ENCODE data around the gene PRXL2C. TPM values are rescaled to one million over a fixed set of nuclear protein-coding genes. Genes with fewer than 3 reads are reported as not detected.
A peak's percentile ranks its signal among the peaks of the same experiment; 100 is the strongest.

Gene PRXL2C
- total and polyA plus RNA-seq, 2 donors (not counting 1 experiment from before 2014, with no cell fraction given), result 10.9 to 16.1 TPM

DNA sequence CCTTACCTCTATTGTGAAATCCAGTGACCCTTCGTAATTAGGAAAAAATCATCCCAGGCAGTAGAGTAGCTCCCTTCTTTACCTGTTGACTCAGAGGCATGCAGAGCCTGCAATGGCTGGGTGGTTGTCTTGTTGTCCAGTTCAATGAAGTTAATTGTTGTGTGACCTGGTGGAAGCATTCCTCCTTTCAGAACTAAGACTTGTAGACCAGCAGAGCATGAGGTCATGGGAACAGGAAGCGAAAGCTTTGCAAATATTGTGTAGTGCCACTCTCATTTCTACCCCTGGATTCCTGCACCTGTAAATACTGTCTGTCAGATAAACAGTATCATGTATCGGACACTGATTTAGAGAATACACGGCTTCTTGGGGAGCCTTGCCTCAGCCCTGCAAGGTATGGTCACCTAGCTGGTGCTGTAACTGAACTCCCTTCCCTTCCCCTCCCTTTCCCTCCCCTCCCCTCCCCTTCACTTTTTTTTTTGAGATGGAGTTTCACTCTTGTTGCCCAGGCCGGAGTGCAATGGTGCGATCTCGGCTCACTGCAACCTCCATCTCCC is 5.7 kb upstream of the PRXL2C start:
- no peak overlapping the region for H3K9ac ChIP-seq (ENCODE audit: low read length)
- peaks cover 3 to 10% of the 10 kb centered on the region in 2 donors for H3K4me1 ChIP-seq (ENCODE audit: control insufficient read depth in 2 of 2, insufficient read depth in 2 of 2, low read length in 2 of 2)
- Mint-ChIP-seq H3K4me3 (no peak overlapping the region), H3K27ac (no peak overlapping the region), H3K4me1 (peaks cover 9% of the 10 kb centered on the region), H3K9me3 (ENCODE audit: insufficient read depth) (no peaks in the 10 kb centered on the region), H3K27me3 (peaks cover 7% of the 10 kb centered on the region)
- no peaks in the 10 kb centered on the region for H3K79me2 ChIP-seq (ENCODE audit: control insufficient read depth, insufficient read depth, low read length)
- no peak overlapping the region for H3K4me3 ChIP-seq (ENCODE audit: control extremely low read depth in 1 of 5, extremely low read depth in 1 of 5, insufficient read depth in 1 of 5, low read depth in 2 of 5, low read length in 4 of 5)
- intact Hi-C loops (cut with micrococcal nuclease), result no loop called here
- peak; percentile 21 for DNase-seq
- no peak overlapping the region for H3K4me2 ChIP-seq (replicated peaks; ENCODE audit: low read depth, low read length, poor library complexity, severe bottlenecking)
- ChIA-PET POLR2A (no interaction called here), CTCF (interaction anchor here (1.4 kb wide), 1 partner anchor 333 kb away, joined by 4 read pairs; no protein-coding TSS in a partner anchor)
- H3K27me3 ChIP-seq (replicated peaks in 1 of 4; ENCODE audit: control extremely low read depth in 1 of 4, control insufficient read depth in 3 of 4, insufficient read depth in 4 of 4, low read length in 3 of 4), result no peaks in the 10 kb centered on the region
- WGBS (ENCODE audit: insufficient coverage), result 95% methylated on average over 4 of the region's 7 CpGs
- no peak for ATAC-seq (ENCODE audit: low read depth)
- H3K27ac ChIP-seq (ENCODE audit: low read length in 2 of 2), result no peak overlapping the region
- no peak overlapping the region for H2AFZ ChIP-seq (ENCODE audit: insufficient read depth, low read depth, low read length, poor library complexity, severe bottlenecking)
- H3K9me3 ChIP-seq (ENCODE audit: control extremely low read depth in 1 of 3, control insufficient read depth in 2 of 3, insufficient read depth in 1 of 3, low read length in 2 of 3), result no peaks in the 10 kb centered on the region
- H3K36me3 ChIP-seq (replicated peaks in 1 of 2; ENCODE audit: control extremely low read depth in 1 of 2, control insufficient read depth in 1 of 2, extremely low read depth in 1 of 2, insufficient read depth in 2 of 2, low read length in 1 of 2), result no peaks in the 10 kb centered on the region
- TF ChIP-seq EZH2 (IDR thresholded peaks at IDR 0.05; ENCODE audit: borderline replicate concordance, insufficient read depth, low read depth, low read length, poor library complexity, severe bottlenecking), result no peak
- TF ChIP-seq, protein P1, sequence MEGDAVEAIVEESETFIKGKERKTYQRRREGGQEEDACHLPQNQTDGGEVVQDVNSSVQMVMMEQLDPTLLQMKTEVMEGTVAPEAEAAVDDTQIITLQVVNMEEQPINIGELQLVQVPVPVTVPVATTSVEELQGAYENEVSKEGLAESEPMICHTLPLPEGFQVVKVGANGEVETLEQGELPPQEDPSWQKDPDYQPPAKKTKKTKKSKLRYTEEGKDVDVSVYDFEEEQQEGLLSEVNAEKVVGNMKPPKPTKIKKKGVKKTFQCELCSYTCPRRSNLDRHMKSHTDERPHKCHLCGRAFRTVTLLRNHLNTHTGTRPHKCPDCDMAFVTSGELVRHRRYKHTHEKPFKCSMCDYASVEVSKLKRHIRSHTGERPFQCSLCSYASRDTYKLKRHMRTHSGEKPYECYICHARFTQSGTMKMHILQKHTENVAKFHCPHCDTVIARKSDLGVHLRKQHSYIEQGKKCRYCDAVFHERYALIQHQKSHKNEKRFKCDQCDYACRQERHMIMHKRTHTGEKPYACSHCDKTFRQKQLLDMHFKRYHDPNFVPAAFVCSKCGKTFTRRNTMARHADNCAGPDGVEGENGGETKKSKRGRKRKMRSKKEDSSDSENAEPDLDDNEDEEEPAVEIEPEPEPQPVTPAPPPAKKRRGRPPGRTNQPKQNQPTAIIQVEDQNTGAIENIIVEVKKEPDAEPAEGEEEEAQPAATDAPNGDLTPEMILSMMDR (IDR thresholded peaks at IDR 0.05), result no peak
- H4K20me1 ChIP-seq (ENCODE audit: control insufficient read depth, insufficient read depth, low read length, poor library complexity, severe bottlenecking), result no peaks in the 10 kb centered on the region

DNA sequence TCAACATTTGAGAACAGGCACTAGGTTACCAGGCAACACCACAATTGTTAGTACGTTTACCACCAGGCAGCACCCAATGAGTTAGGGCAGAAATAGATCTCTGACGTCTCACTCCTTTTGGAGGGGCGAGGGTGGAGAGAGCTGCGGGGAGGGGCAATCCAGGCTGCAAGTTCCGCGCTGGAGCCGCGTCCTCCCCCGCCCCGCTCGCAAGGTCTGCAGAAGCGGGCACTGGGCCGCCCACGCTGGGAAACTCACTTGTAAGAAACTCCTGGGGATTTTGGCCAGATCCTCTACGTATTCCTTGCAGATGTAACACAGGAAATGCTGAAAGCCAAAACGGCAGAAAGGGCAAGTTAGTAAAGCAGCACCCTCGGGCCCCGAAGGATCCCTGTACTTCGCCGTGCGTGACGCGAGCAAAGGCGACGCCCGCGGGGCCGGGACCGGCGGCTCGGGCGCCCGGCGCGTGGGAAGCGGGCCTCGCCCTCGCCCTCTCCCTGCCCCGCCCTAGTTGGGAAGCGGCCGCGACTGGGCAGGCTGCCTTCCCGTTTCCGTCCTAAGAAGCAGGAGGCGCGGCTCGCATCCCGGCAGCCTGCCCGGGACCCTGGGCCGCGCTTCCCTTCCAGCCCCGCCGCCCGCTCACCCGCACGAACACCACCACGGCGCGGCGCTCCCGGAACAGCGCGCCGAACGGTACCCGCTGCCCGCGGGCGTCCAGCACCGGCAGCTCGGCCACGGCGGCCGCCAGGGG is 493 bp downstream of the PRXL2C start:
- POLR2A ChIA-PET, result interaction anchor here (1.0 kb wide), 1 partner anchor 87 kb away, joined by 3 read pairs; no protein-coding TSS in a partner anchor
- Histone ChIP-seq H3K9ac (ENCODE audit: low read length) (peak overlapping the region; percentile 82), H3K4me3 (ENCODE audit: control extremely low read depth in 1 of 5, extremely low read depth in 1 of 5, insufficient read depth in 1 of 5, low read depth in 2 of 5, low read length in 4 of 5) (peak overlapping the region in 4 of 5 experiments; percentile 44 to 84 (median 60)), H3K27me3 (replicated peaks in 1 of 4; ENCODE audit: control extremely low read depth in 1 of 4, control insufficient read depth in 3 of 4, insufficient read depth in 4 of 4, low read length in 3 of 4) (no peaks in the 10 kb centered on the region), H2AFZ (ENCODE audit: insufficient read depth, low read depth, low read length, poor library complexity, severe bottlenecking) (peak overlapping the region; percentile 83), H3K4me1 (ENCODE audit: control insufficient read depth in 2 of 2, insufficient read depth in 2 of 2, low read length in 2 of 2) (peaks cover 8 to 16% of the 10 kb centered on the region in 2 donors), H3K9me3 (ENCODE audit: control extremely low read depth in 1 of 3, control insufficient read depth in 2 of 3, insufficient read depth in 1 of 3, low read length in 2 of 3) (no peaks in the 10 kb centered on the region), H3K79me2 (ENCODE audit: control insufficient read depth, insufficient read depth, low read length) (no peaks in the 10 kb centered on the region), H3K27ac (ENCODE audit: low read length in 2 of 2) (peak overlapping the region; percentile 69 to 85), H4K20me1 (ENCODE audit: control insufficient read depth, insufficient read depth, low read length, poor library complexity, severe bottlenecking) (no peaks in the 10 kb centered on the region), H3K36me3 (replicated peaks in 1 of 2; ENCODE audit: control extremely low read depth in 1 of 2, control insufficient read depth in 1 of 2, extremely low read depth in 1 of 2, insufficient read depth in 2 of 2, low read length in 1 of 2) (peaks cover 0 to 2% of the 10 kb centered on the region in 2 experiments), H3K4me2 (replicated peaks; ENCODE audit: low read depth, low read length, poor library complexity, severe bottlenecking) (peak overlapping the region; percentile 90)
- TF ChIP-seq, protein P1 (IDR thresholded peaks at IDR 0.05), result no peak
- no peak for TF ChIP-seq EZH2 (IDR thresholded peaks at IDR 0.05; ENCODE audit: borderline replicate concordance, insufficient read depth, low read depth, low read length, poor library complexity, severe bottlenecking)
- CTCF ChIA-PET, result interaction anchor here (0.8 to 1.4 kb wide), 4 partner anchors 12 to 329 kb away, joined by 3 to 6 read pairs (median 4); no protein-coding TSS in a partner anchor
- no peaks in the 10 kb centered on the region for H3K9me3 Mint-ChIP-seq (ENCODE audit: insufficient read depth)
- no peaks in the 10 kb centered on the region for H3K27me3 Mint-ChIP-seq
- DNase-seq (peak; percentile 89), ATAC-seq (ENCODE audit: low read depth) (peak; percentile 62)
- peak overlapping the region; percentile 98 for H3K27ac Mint-ChIP-seq
- under 1% methylated on average over 73 of the region's 74 CpGs for WGBS (ENCODE audit: insufficient coverage)
- intact Hi-C loops (cut with micrococcal nuclease), result loop anchor here (1.0 to 10.0 kb wide), 6 partner anchors 32 to 780 kb away; partner anchors contain the start of gene ERCC6L2
- H3K4me1 Mint-ChIP-seq, result peaks cover 19% of the 10 kb centered on the region
- peak overlapping the region; percentile 96 for H3K4me3 Mint-ChIP-seq

Measured in B cell (primary cell).